HG02884 (cell line): ENCODE data around the gene ELK3.
A peak's percentile ranks its signal among the peaks of the same experiment; 100 is the strongest.

ENCODE experiments used
- ATAC-seq: cut with Tn5 transposase; IDR thresholded peaks from one replicate; pipeline ENCODE4 v1.9.1; 2021; ENCODE audit warnings: mild to moderate bottlenecking, moderate library complexity; ENCODE audit not compliant: unreplicated experiment

ELK3 gene

GRCh38 chr12:96193725-96194575, at the start of gene ELK3:
TSS of gene ELK3 (plus strand) at chr12:96194375.
- ATAC-seq: peak; percentile 35

- ATAC-seq: no peak
Measured at GRCh38 chr12:96146747-96147146, 47.4 kb upstream of the ELK3 start.

- ATAC-seq: no peak
Measured at GRCh38 chr12:96150442-96150841, 43.7 kb upstream of the ELK3 start.

GRCh38 chr12:96152164-96152563, 42.0 kb upstream of the ELK3 start:
- no peak for ATAC-seq

- ATAC-seq: no peak
Measured at GRCh38 chr12:96153131-96153725, 40.9 kb upstream of the ELK3 start.

GRCh38 chr12:96155181-96155580, 39.0 kb upstream of the ELK3 start:
- ATAC-seq: no peak

- ATAC-seq: no peak
Measured at GRCh38 chr12:96155781-96156180, 38.4 kb upstream of the ELK3 start.

- no peak for ATAC-seq
Measured at GRCh38 chr12:96156211-96156610, 38.0 kb upstream of the ELK3 start.

- ATAC-seq: no peak
Measured at GRCh38 chr12:96157427-96157826, 36.7 kb upstream of the ELK3 start.

- no peak for ATAC-seq
Measured at GRCh38 chr12:96164951-96165811, 29.0 kb upstream of the ELK3 start.

GRCh38 chr12:96166765-96167164, 27.4 kb upstream of the ELK3 start:
- ATAC-seq: no peak

GRCh38 chr12:96167492-96167891, 26.7 kb upstream of the ELK3 start:
- no peak for ATAC-seq

- no peak for ATAC-seq
Measured at GRCh38 chr12:96170328-96170727, 23.8 kb upstream of the ELK3 start.

- ATAC-seq: no peak
Measured at GRCh38 chr12:96170762-96171161, 23.4 kb upstream of the ELK3 start.

GRCh38 chr12:96171905-96172304, 22.3 kb upstream of the ELK3 start:
- no peak for ATAC-seq

- ATAC-seq: no peak
Measured at GRCh38 chr12:96172981-96173380, 21.2 kb upstream of the ELK3 start.

- peak; percentile 10 for ATAC-seq
Measured at GRCh38 chr12:96176575-96176974, 17.6 kb upstream of the ELK3 start.

GRCh38 chr12:96177013-96177412, 17.2 kb upstream of the ELK3 start:
- peak; percentile 83 for ATAC-seq

- no peak for ATAC-seq
Measured at GRCh38 chr12:96183734-96184370, 10.3 kb upstream of the ELK3 start.

- ATAC-seq: no peak
Measured at GRCh38 chr12:96185914-96186313, 8.3 kb upstream of the ELK3 start.
